Left ventricle myocardium superior (tissue), 1 donor: ENCODE data around the gene SDF4. TPM values are rescaled to one million over a fixed set of nuclear protein-coding genes. Genes with fewer than 3 reads are reported as not detected.

ENCODE experiments used
- ATAC-seq: fragments of 200-7000 bp; cut with Tn5 transposase; one replicate; pipeline ENCODE4 v1.9.1; 2020; ENCODE audit warnings: mild to moderate bottlenecking, moderate library complexity
- DNase-seq: peaks from one replicate; pipeline ENCODE4 v3.0.0-alpha.2; 2020
- intact Hi-C: fragments of 100-400 bp; cut with micrococcal nuclease; formaldehyde crosslinking; loops from one replicate; pipeline ENCODE4 v1.11.0; 2022
- total RNA-seq: library from RNA; stranded (reverse); fragmentation: NEBNext Ultra II Directional; extraction: Animal tissue kit (Norgen Biotek cat#: 25700); gene quantifications from one replicate; pipeline ENCODE4 v1.2.1, GENCODE V29; 2021
- donor health status: DM: no; HTN: yes; CAD: no; lungs with severe emphysema.

SDF4 gene
- total RNA-seq, 1 donor from 2014 or later: 117 TPM

GRCh38 chr1:1217621-1218523, 13.9 kb downstream of the SDF4 start:
- DNase-seq: no peak
- ATAC-seq: no peak
- intact Hi-C loops: no loop called here

DNA sequence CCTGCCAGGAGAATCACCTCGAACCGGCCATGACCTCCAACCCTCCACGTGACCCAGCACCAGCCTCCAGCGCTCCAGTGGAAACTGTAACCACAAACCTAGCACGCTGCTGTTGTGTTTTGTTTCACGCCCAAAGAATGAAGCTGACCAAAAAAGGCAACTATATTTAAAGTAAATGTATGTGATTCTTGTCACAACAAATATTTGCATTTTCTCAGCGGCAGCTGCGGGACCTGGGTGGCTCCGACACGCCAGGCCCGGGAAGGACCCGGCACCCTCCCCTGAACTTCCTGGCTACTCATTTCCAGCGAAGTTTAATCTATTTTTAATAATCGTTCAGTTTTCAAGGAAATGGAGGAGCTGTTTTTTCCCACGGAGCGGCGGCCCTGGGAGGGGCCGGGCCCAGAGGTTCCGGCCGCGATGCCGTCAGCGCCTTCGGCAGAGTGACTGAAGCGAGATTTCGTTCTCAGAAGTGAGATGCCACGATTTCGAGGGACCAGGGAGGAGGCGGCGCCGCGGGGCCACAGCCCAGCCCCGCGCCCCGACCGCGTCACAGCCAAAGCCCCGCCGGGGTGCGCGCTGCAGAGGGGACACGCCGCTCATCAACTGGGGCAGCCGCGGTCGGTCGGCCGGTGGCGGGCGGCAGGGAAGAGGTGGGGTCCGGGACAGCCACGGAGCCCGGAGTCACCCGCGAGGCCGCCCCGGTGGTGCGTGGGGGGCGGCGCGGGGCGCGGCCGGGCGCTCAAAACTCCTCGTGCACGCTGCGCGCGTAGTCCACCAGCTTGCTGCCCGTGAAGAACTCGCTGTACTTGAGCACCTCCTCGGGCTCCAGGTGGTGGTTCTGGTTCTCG, 14.8 kb downstream of the SDF4 start:
- DNase-seq (no peak), ATAC-seq (no peak)
- intact Hi-C loops: no loop called here

DNA sequence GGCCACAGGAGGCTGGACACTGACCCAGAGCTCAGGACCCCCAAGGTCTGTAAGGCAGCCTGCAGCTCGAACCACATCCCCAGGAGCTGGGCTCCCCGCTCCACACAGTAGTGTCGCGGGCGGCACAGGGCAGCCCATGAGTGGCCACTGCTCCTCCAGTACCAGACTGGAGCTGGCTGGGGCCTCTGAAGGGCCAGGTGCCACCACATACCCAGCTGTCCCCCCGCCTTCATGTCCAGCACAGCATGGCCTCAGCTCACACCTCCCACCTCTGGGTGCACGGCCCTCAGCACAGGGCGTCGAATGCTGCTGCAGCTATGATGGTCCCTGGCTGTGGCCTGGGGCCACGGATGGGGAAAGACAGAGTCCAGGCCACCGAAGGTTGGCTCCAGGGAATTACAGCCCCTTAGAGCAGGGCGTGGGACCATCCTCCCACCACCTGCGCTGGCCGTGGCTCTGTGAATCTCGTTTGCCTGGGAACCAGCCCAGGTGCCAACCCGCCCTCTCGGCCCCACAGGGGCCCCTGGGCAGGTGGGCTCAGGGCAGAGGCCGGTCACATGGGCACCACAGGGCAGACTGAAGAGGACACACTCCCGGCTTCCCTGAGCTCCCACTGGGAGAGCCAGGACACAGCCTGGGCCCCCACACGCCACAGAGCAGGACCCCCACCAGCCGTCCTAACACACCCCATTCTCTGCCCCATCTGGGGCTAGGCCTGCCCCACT, 15.8 kb downstream of the SDF4 start:
- no peak for DNase-seq
- intact Hi-C loops: no loop called here
- ATAC-seq: no peak

GRCh38 chr1:1215080-1215676, 16.6 kb downstream of the SDF4 start:
- ATAC-seq: no peak
- intact Hi-C loops: no loop called here
- no peak for DNase-seq

DNA sequence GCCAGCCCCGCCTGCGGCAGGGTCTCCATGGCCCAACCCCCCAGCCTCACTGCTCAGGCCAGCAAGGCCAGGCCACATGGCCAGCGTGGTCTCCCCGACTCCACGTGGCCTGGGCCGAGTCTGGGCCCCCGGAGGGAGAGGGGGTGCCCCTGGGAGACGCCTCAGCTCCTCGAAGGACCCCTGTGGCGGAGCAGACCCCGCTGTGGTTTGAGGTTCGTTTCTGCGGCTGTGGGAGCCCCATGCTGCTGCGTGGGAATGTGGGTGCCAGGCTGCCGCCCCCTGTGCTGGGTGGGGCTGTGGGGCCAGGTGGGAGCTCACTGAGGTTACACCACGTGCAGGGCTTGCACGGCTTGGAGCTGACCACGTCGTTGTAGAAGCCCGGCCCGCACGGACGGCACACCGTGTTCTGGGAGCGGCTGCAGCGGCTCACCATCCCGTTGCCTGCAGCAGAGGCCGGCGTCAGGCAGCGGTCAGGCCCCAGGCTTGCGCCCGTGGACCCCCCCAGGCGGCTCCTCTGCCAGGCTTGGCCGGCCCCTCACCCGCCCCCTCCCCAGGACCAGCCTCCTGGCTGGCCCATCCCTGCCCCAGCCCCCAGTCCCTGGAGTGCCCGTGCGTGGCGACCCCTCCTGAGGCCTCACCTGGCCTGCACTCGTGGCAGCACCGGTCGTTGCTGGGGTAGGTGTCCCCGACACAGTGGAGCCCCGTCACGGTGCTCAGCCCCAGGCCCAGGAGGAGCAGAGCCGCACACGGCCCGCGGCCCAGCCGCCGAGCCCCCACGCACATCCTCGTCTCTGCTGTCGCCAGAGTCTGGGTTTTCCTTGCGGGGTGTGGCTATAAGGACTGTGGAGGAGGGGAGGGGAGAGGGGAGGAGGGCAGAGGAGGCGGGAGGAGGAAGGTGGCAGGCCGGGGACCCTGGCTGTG, 18.2 kb downstream of the SDF4 start, which contains the start of gene TNFRSF4:
TSS of gene TNFRSF4 (minus strand) at position 809 of the 921 bp plus-strand sequence. CDS start at position 783, 26 bp downstream.
- DNase-seq (peak; percentile 39), ATAC-seq (peak; percentile 9)
- intact Hi-C loops: no loop called here

GRCh38 chr1:1212780-1213344, 18.9 kb downstream of the SDF4 start:
- ATAC-seq (peak; percentile 49), DNase-seq (peak; percentile 68)
- intact Hi-C loops: no loop called here

DNA sequence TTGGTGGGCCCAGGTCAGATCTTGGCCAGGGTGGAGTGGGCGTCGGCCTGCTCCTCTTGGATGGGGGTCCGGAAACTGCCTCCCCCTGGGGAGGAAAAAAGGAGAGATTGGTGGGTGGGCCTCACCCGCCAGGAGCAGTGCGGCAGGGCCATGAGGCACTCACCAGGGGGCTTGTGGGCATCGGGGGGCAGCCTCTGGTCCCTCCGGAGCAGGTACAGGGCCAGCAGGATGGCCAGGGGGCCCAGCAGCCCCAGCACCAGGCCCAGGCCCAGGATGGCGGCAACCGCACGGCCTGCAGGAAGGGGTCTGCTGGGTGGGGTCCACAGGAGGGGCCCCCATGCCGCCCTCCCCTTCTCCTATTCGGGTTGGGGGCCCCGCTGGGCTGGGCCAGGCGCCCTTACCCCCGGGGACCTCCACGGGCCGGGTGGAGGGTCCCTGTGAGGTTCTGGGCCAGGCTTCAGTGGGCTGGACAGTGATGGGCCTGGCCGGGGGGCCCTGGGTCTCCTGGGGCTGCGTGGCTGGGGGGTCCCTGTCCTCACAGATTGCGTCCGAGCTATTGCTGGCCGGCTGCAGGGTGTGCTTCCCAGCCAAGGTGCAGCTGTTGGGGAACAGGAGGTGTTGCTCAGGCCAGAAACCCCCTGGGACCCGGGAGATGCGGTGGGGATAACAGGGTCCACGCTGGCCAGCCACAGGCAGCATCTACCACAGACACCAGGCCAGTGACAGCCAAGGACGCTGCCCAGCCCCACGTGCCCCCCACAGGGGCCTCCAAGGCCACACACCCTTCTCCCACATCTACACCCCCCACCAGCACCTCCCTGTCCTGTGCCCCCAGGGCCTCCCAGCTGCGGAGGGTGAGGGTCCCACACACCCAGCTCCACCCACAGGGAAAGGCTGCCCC, 20.0 kb downstream of the SDF4 start:
- no peak for ATAC-seq
- DNase-seq: peak; percentile 29

DNA sequence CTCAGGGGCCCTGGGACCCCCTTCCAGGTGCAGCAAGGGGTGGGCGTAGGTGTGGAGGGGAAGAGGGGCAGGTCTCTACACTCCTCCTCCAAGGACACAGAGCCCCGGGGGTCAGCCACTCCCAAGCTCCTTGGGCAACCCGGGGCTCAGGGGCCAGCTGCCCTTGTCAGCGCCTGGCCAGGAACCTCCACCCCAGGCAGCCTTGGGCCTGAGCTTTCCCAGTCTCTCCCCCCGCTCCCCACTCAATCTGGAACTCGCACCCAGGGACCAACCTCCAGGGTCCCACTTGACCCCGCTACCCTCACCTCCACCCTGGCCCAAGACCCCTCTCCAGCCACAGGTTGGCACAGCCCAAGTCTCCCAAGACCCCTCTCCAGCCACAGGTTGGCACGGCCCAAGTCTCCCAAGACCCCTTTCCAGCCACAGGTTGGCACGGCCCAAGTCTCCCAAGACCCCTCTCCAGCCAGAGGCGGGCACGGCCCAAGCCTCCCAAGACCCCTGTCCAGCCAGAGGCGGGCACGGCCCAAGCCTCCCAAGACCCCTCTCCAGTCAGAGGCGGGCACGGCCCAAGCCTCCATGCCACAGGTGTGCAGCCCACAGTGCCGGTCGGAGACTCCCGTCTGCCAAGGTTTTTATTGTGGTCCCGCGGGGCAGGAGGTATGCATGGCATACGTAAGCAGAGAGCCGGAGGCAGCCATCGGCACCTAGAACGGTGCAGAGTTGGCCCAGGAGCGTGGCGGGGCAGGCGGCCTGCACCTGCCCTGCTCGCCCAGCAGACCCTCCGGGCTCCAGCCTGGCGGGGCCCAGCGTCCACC, 20.9 kb downstream of the SDF4 start:
- DNase-seq (peak; percentile 11), ATAC-seq (no peak)
- intact Hi-C loops: no loop called here

More for the DNA sequence above, 20.0 kb downstream of the SDF4 start:
- intact Hi-C loops: no loop called here

DNA sequence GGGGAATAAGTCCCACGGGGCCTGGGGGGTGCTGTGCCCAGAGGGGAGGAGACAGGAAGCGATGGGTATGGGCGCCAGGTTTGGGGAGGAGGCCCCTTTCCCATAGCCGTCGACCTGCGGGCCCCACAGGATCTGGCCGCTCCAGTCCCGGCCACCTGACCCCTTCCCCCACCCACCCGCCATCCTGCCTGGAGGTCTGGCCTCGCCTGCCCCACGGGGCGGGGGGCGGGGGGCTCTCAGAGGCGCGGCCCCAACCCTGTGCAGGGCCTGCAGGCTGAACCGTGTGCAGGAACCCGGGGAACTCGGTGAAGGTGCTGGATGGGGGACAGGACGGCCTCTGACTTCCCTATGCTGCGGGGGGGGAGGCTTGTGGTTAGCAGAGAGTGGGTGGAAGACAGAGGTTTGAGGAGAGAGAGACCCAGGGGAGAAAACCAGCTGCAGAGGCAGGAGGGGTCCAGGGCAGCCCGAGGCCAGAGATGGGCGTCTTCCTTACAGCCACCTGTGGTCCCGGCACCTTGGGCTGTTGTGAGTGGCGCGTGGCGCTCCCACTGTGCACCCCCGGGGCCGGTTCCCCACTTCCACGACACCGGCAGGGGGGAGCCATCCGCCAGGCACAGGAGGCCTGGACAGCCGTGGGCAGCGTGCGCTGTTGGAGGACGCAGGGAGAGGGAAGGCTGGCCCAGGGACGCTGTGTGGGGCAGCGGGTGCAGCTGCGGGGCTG, 22.9 kb downstream of the SDF4 start:
- intact Hi-C loops: no loop called here
- peak; percentile 25 for DNase-seq
- ATAC-seq: no peak

DNA sequence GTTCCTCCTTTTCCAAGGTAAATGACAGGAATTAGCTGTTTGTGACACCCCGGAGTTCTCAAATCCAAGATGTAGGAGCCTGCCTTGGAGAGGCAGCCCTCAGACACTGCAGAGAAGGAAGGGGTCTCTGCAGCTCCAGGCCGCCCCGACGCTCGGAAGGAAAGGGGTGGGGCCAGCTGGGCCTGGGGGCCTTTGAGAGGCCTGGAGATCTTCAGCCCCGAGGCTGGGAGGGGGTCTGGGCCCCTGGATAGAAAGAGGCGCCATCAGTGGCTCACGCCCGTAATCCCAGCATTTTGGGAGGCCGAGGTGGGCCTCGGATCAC, 24.3 kb downstream of the SDF4 start:
- DNase-seq (peak; percentile 15), ATAC-seq (no peak)
- intact Hi-C loops: no loop called here

DNA sequence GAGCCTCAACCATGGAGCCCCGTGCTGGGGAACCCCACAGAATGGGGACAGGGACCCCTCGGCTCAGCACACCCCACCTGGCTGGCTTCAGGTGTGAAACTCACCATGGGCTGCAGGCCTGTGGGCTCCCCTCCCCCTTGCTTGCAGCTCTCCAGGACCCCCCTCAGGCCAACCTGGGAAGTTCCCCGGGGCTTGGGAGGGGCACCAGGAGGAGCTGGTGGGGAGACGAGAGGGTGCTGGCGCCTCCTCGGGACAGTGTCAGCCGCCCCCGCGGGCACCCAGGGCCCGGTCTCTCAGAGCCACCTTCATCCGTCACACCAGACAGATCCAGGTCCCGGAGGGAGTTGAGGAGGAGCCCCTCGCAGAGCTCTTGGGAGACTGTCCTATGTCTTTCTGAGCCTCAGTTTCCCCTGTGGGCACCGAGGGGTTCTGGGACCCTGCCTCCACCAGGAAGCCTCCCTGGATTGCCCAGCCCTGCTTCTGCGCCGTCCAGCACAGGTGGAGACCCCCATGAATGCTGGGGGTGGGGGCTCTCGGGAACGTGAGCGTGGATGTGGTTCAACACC, 24.8 kb downstream of the SDF4 start:
- DNase-seq (peak; percentile 22), ATAC-seq (no peak)
- intact Hi-C loops: no loop called here

GRCh38 chr1:1206376-1206965, 25.3 kb downstream of the SDF4 start, which contains the start of gene TNFRSF18:
TNFRSF18 (minus strand) TSS chr1:1206592; CDS start chr1:1206571, 21 bp downstream.
- intact Hi-C loops: no loop called here
- DNase-seq (peak; percentile 47), ATAC-seq (peak; percentile 32)

DNA sequence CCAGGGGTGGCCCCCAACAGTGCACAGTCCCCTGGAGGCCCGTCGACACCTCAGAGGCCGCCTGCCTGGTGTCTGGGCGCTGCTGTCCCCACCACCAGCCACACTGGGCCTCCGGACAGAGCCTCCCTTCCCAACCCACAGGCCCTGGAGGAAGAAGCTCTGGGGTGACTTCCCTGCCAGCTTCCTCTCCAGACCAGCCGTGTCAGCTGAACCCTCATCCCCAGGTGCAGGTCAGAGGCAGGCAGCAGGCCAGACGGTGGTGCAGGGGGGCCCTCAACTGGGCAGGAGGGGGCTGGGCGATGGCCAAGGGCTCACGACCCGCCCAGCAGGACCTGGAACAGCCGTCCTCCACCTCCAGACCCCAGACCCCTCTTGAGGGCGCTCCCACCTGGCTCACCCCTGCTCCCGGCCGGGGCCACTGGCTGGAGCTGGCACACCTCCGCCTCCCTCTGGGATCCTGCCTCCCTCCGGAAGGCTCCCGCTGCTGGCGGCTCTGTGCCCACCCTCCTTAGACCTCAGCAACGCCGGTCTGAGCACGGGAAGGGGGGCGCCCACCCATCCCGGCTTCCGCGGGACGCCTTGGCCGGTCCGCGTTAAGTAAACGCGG, 25.9 kb downstream of the SDF4 start:
- no peak for ATAC-seq
- intact Hi-C loops: no loop called here
- DNase-seq: no peak
